SK-N-SH treated with all-trans-retinoic acid at 6 μM for 48 hours (cell line): ENCODE results near the gene GRIA2.

ENCODE experiments used
- ATAC-seq: fragments of 200-7000 bp; cut with Tn5 transposase; 3 replicates; pipeline ENCODE4 v1.9.1; 2020; ENCODE audit warnings: mild to moderate bottlenecking, moderate library complexity
- ARNTL ChIP-seq: fragments of 450-650 bp; formaldehyde crosslinking; IDR thresholded peaks from 2 replicates; pipeline ENCODE4 v1.5.0; 2020; ENCODE audit warnings: low read depth, mild to moderate bottlenecking, moderate library complexity, borderline replicate concordance
- CREB5 ChIP-seq: fragments of 250-450 bp; sonication (Bioruptor Pico); IDR thresholded peaks from 2 replicates; pipeline ENCODE4 v1.5.1; 2020; ENCODE audit warnings: low read depth, mild to moderate bottlenecking, moderate library complexity
- CSDC2 ChIP-seq: fragments of 250-450 bp; sonication (Bioruptor Pico); IDR thresholded peaks from 2 replicates; pipeline ENCODE4 v1.5.0; 2020; ENCODE audit warnings: mild to moderate bottlenecking, moderate library complexity
- CSRNP3 ChIP-seq: fragments of 250-450 bp; sonication (Bioruptor Pico); IDR thresholded peaks from 2 replicates; pipeline ENCODE4 v1.5.1; 2021; ENCODE audit warnings: mild to moderate bottlenecking, moderate library complexity
- GLIS3 ChIP-seq: fragments of 250-450 bp; sonication (Bioruptor Pico); IDR thresholded peaks from 2 replicates; pipeline ENCODE4 v1.5.0; 2020; ENCODE audit warnings: mild to moderate bottlenecking, moderate library complexity
- ISL1 ChIP-seq: fragments of 250-450 bp; sonication (Bioruptor Pico); IDR thresholded peaks from 2 replicates; pipeline ENCODE4 v2.1.2; 2022; ENCODE audit warnings: mild to moderate bottlenecking, moderate library complexity
- OSR1 ChIP-seq: fragments of 250-450 bp; sonication (Bioruptor Pico); IDR thresholded peaks from 2 replicates; pipeline ENCODE4 v1.8.0; 2022; ENCODE audit warnings: moderate library complexity, mild to moderate bottlenecking, inconsistent platforms
- PATZ1 ChIP-seq: fragments of 250-450 bp; sonication (Bioruptor Pico); IDR thresholded peaks from 2 replicates; pipeline ENCODE4 v1.8.0; 2020; ENCODE audit warnings: mild to moderate bottlenecking, moderate library complexity, borderline replicate concordance
- POU6F1 ChIP-seq: fragments of 250-450 bp; sonication (Bioruptor Pico); IDR thresholded peaks from 2 replicates; pipeline ENCODE4 v1.8.0; 2021; ENCODE audit warnings: low read depth, mild to moderate bottlenecking, moderate library complexity, borderline replicate concordance
- PPARA ChIP-seq: fragments of 250-450 bp; sonication (Bioruptor Pico); IDR thresholded peaks from 2 replicates; pipeline ENCODE4 v1.5.0; 2020; ENCODE audit warnings: mild to moderate bottlenecking, borderline replicate concordance
- RARB ChIP-seq: fragments of 250-450 bp; sonication (Bioruptor Pico); IDR thresholded peaks from 2 replicates; pipeline ENCODE4 v1.8.0; 2021; ENCODE audit warnings: mild to moderate bottlenecking, moderate library complexity
- SNAI2 ChIP-seq: fragments of 250-450 bp; sonication (Bioruptor Pico); IDR thresholded peaks from 2 replicates; pipeline ENCODE4 v1.5.0; 2020; ENCODE audit warnings: mild to moderate bottlenecking, moderate library complexity
- TOX ChIP-seq: fragments of 250-450 bp; sonication (Bioruptor Pico); IDR thresholded peaks from 2 replicates; pipeline ENCODE4 v1.8.0; 2021; ENCODE audit warnings: mild to moderate bottlenecking, moderate library complexity, borderline replicate concordance
- TSHZ2 ChIP-seq: fragments of 250-450 bp; sonication (Bioruptor Pico); IDR thresholded peaks from 2 replicates; pipeline ENCODE4 v1.5.0; 2020; ENCODE audit warnings: mild to moderate bottlenecking, moderate library complexity
- ZC3H10 ChIP-seq: fragments of 250-450 bp; sonication (Bioruptor Pico); IDR thresholded peaks from 2 replicates; pipeline ENCODE4 v1.5.1; 2021; ENCODE audit warnings: mild to moderate bottlenecking, moderate library complexity
- ZFP3 ChIP-seq: fragments of 250-450 bp; sonication (Bioruptor Pico); IDR thresholded peaks from 2 replicates; pipeline ENCODE4 v1.5.0; 2020; ENCODE audit warnings: mild to moderate bottlenecking, moderate library complexity
- ZFP30 ChIP-seq: fragments of 450-650 bp; formaldehyde crosslinking; IDR thresholded peaks from 2 replicates; pipeline ENCODE4 v1.5.0; 2022; ENCODE audit warnings: mild to moderate bottlenecking, moderate library complexity
- ZNF565 ChIP-seq: fragments of 450-650 bp; formaldehyde crosslinking; conservative IDR thresholded peaks from 2 replicates; pipeline ENCODE4 v1.5.0; 2020; ENCODE audit warnings: low read depth, mild to moderate bottlenecking, moderate library complexity
- ZNF8 ChIP-seq: fragments of 450-650 bp; formaldehyde crosslinking; IDR thresholded peaks from 2 replicates; pipeline ENCODE4 v1.5.0; 2020; ENCODE audit warnings: mild to moderate bottlenecking, moderate library complexity

GRIA2 gene

GRCh38 chr4:157196046-157196445 lies 24.5 kb upstream of the GRIA2 start:
- ATAC-seq: no peak
- TF ChIP-seq GLIS3 (CRISPR knock-in tag): no peak
- TF ChIP-seq CREB5 (CRISPR knock-in tag): no peak

GRCh38 chr4:157204634-157205244 lies 15.8 kb upstream of the GRIA2 start:
- TF ChIP-seq ZFP3 (CRISPR knock-in tag) (no peak), CREB5 (CRISPR knock-in tag) (no peak), TSHZ2 (CRISPR knock-in tag) (no peak), RARB (CRISPR knock-in tag) (no peak), OSR1 (no peak), PATZ1 (CRISPR knock-in tag) (no peak), POU6F1 (CRISPR knock-in tag) (no peak), CSRNP3 (CRISPR knock-in tag) (no peak), GLIS3 (CRISPR knock-in tag) (no peak), ZNF565 (CRISPR knock-in tag) (no peak), TOX (CRISPR knock-in tag) (no peak), ZNF8 (CRISPR knock-in tag) (no peak), CSDC2 (no peak), PPARA (CRISPR knock-in tag) (no peak), SNAI2 (CRISPR knock-in tag) (no peak), ZC3H10 (CRISPR knock-in tag) (no peak), ARNTL (CRISPR knock-in tag) (no peak), ISL1 (CRISPR knock-in tag) (no peak), ZFP30 (CRISPR knock-in tag) (no peak)
- no peak for ATAC-seq

- no peak for ATAC-seq
- TF ChIP-seq ZNF565 (CRISPR knock-in tag) (no peak), POU6F1 (CRISPR knock-in tag) (no peak), CSRNP3 (CRISPR knock-in tag) (no peak), ZFP3 (CRISPR knock-in tag) (no peak), ARNTL (CRISPR knock-in tag) (no peak), RARB (CRISPR knock-in tag) (no peak), PATZ1 (CRISPR knock-in tag) (no peak)
These were observed 2.8 kb upstream of the GRIA2 start for GRCh38 chr4:157217708-157218107.
